Caco-2 (cell line): ENCODE results near the gene ATP9B. TPM values are rescaled to one million over a fixed set of nuclear protein-coding genes. Genes with fewer than 3 reads are reported as not detected.
A peak's percentile ranks its signal among the peaks of the same experiment; 100 is the strongest.

Experiments used
- BruUV-seq: library from RNA; stranded (reverse); fragments of 400-500 nt; replicated peaks from 2 replicates; lab custom pipeline; 2021; lab: Mats Ljungman, UMichigan
- CTCF ChIA-PET: fragments of 300-600 bp; sonication (Branson Sonifier 250); formaldehyde crosslinking; loops from one replicate; lab custom pipeline; 2022; ENCODE audit warnings: antibody characterized with exemption; lab: Charles Lee
- POLR2A ChIA-PET: fragments of 300-600 bp; sonication (Branson Sonifier 250); formaldehyde crosslinking; loops from one replicate; lab custom pipeline; 2022; ENCODE audit warnings: antibody characterized with exemption; lab: Charles Lee
- DNase-seq, 2 experiments: peaks; one replicate each; pipeline versions ENCODE4 v3.0.0 to v3.0.0-alpha.2; 2020 to 2022
- H3K27me3 ChIP-seq: replicated peaks from 2 replicates; pipeline ENCODE4 v1.6.0; 2011; ENCODE audit warnings: low read length; ENCODE audit not compliant: control insufficient read depth, insufficient read depth
- H3K36me3 ChIP-seq: 2 replicates; pipeline ENCODE4 v1.5.1; 2011; ENCODE audit warnings: low read length; ENCODE audit not compliant: control insufficient read depth, insufficient read depth
- H3K4me1 ChIP-seq: fragments of 250-450 bp; sonication (Bioruptor Pico); 2 replicates; pipeline ENCODE4 v1.5.1; 2020; ENCODE audit warnings: mild to moderate bottlenecking
- H3K4me3 ChIP-seq: 2 replicates; pipeline ENCODE4 v1.5.1; 2011; ENCODE audit warnings: low read depth, mild to moderate bottlenecking, control low read depth, low read length
- H3K9me3 ChIP-seq: fragments of 250-450 bp; sonication (Bioruptor Pico); 2 replicates; pipeline ENCODE4 v1.5.1; 2020; ENCODE audit warnings: mild to moderate bottlenecking, moderate library complexity
- H3K27ac Mint-ChIP-seq: one replicate; pipeline ENCODE4 v1.8.0; 2022; ENCODE audit warnings: mixed read lengths; ENCODE audit not compliant: unreplicated experiment
- H3K27me3 Mint-ChIP-seq: one replicate; pipeline ENCODE4 v1.8.0; 2022; ENCODE audit warnings: mixed read lengths; ENCODE audit not compliant: insufficient read depth, unreplicated experiment
- H3K36me3 Mint-ChIP-seq: one replicate; pipeline ENCODE4 v1.8.0; 2022; ENCODE audit warnings: mild to moderate bottlenecking, mixed read lengths; ENCODE audit not compliant: insufficient read depth, unreplicated experiment
- H3K4me1 Mint-ChIP-seq: one replicate; pipeline ENCODE4 v1.8.0; 2022; ENCODE audit warnings: low read depth, mixed read lengths; ENCODE audit not compliant: unreplicated experiment
- H3K4me3 Mint-ChIP-seq: one replicate; pipeline ENCODE4 v1.8.0; 2022; ENCODE audit warnings: mild to moderate bottlenecking, moderate library complexity, mixed read lengths; ENCODE audit not compliant: unreplicated experiment
- H3K9me3 Mint-ChIP-seq: one replicate; pipeline ENCODE4 v1.8.0; 2022; ENCODE audit warnings: mixed read lengths; ENCODE audit not compliant: unreplicated experiment
- CTCF ChIP-seq, 2 experiments: fragments of 200-600 bp in 1 of 2; IDR thresholded peaks; 1 replicate in 1 of 2; 2 replicates in 1 of 2; pipeline versions ENCODE4 v1.5.1 to v1.8.0; 2011 to 2022; ENCODE audit warnings: antibody characterized with exemption in 1 of 2, control low read depth in 1 of 2, inconsistent platforms in 1 of 2, low read depth in 1 of 2, low read length in 1 of 2, mild to moderate bottlenecking in 1 of 2, moderate library complexity in 1 of 2; ENCODE audit not compliant: insufficient read depth in 1 of 2, severe bottlenecking in 1 of 2, unreplicated experiment in 1 of 2
- intact Hi-C: fragments of 100-400 bp; cut with micrococcal nuclease; formaldehyde crosslinking; loops from one replicate; pipeline ENCODE4 v1.10.0; 2022; ENCODE audit not compliant: unreplicated experiment
- total RNA-seq: library from RNA; stranded (reverse); gene quantifications from 2 replicates; pipeline ENCODE4 v1.2.3, GENCODE V29; 2022

The ATP9B gene
- total RNA-seq, 1 experiment from 2014 or later = 15.8 TPM

DNA sequence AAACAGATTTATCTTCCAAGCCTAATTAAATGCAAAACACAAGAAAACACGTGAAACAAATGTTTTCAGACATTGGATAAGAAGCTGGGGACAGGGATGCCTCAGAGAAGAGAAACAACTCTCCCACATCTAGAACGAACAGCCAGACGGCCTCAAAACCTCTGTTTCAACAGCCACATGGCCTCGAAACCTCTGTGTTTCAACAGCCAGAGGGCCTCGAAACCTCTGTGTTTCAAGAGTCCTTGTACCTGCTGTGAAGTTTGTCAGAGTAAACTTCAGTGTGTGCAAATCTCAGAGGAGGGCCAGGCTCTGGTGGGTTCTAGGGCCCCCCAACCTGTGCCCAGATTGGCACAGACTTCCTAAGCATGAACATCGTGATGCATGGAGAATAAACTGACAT, 283.2 kb downstream of the ATP9B start:
- no peaks in the 10 kb centered on the region for H3K36me3 Mint-ChIP-seq
- Histone ChIP-seq H3K4me1 (no peaks in the 10 kb centered on the region), H3K9me3 (no peaks in the 10 kb centered on the region), H3K4me3 (no peak overlapping the region), H3K27me3 (no peaks in the 10 kb centered on the region), H3K36me3 (no peaks in the 10 kb centered on the region)
- ChIA-PET POLR2A (no interaction called here), CTCF (no interaction called here)
- no peak overlapping the region for H3K4me3 Mint-ChIP-seq
- BruUV-seq = no TSS peak
- TF ChIP-seq CTCF (IDR thresholded peaks at IDR 0.05; ENCODE audit: insufficient read depth in 1 of 2, low read depth in 1 of 2, low read length in 1 of 2, severe bottlenecking in 1 of 2, unreplicated experiment in 1 of 2) = no peak
- H3K27me3 Mint-ChIP-seq = no peaks in the 10 kb centered on the region
- intact Hi-C loops = no loop called here
- no peaks in the 10 kb centered on the region for H3K9me3 Mint-ChIP-seq
- DNase-seq = no peak
- no peaks in the 10 kb centered on the region for H3K4me1 Mint-ChIP-seq
- H3K27ac Mint-ChIP-seq = no peak overlapping the region

GRCh38 chr18:79353267-79353666, 284.1 kb downstream of the ATP9B start:
- no peak overlapping the region for H3K4me3 Mint-ChIP-seq
- ChIA-PET POLR2A (no interaction called here), CTCF (no interaction called here)
- no peaks in the 10 kb centered on the region for H3K27me3 Mint-ChIP-seq
- no peak overlapping the region for H3K27ac Mint-ChIP-seq
- DNase-seq = peak in 1 of 2 experiments; percentile 17
- H3K4me1 Mint-ChIP-seq = no peaks in the 10 kb centered on the region
- H3K9me3 Mint-ChIP-seq = no peaks in the 10 kb centered on the region
- H3K9me3 ChIP-seq = no peaks in the 10 kb centered on the region
- no peaks in the 10 kb centered on the region for H3K36me3 ChIP-seq
- no peaks in the 10 kb centered on the region for H3K4me1 ChIP-seq
- no peaks in the 10 kb centered on the region for H3K27me3 ChIP-seq
- intact Hi-C loops = no loop called here
- TF ChIP-seq CTCF (IDR thresholded peaks at IDR 0.05; ENCODE audit: insufficient read depth in 1 of 2, low read depth in 1 of 2, low read length in 1 of 2, severe bottlenecking in 1 of 2, unreplicated experiment in 1 of 2) = peak; percentile 8 to 20
- no TSS peak for BruUV-seq
- H3K36me3 Mint-ChIP-seq = no peaks in the 10 kb centered on the region
- H3K4me3 ChIP-seq = no peak overlapping the region

GRCh38 chr18:79354350-79354749, 285.2 kb downstream of the ATP9B start:
- no peaks in the 10 kb centered on the region for H3K9me3 ChIP-seq
- Mint-ChIP-seq H3K4me1 (no peaks in the 10 kb centered on the region), H3K9me3 (no peaks in the 10 kb centered on the region), H3K4me3 (no peak overlapping the region), H3K36me3 (no peaks in the 10 kb centered on the region), H3K27me3 (no peaks in the 10 kb centered on the region), H3K27ac (no peak overlapping the region)
- TF ChIP-seq CTCF (IDR thresholded peaks at IDR 0.05; ENCODE audit: insufficient read depth in 1 of 2, low read depth in 1 of 2, low read length in 1 of 2, severe bottlenecking in 1 of 2, unreplicated experiment in 1 of 2) = no peak
- POLR2A ChIA-PET = no interaction called here
- no peaks in the 10 kb centered on the region for H3K36me3 ChIP-seq
- BruUV-seq = no TSS peak
- no peaks in the 10 kb centered on the region for H3K27me3 ChIP-seq
- H3K4me3 ChIP-seq = no peak overlapping the region
- no peaks in the 10 kb centered on the region for H3K4me1 ChIP-seq
- intact Hi-C loops = no loop called here
- CTCF ChIA-PET = no interaction called here
- no peak for DNase-seq
